ENCODE data around the gene CHST11.

GRCh38 chr12:104565606-104566243 is 109.0 kb downstream of the CHST11 start:
- TF ChIP-seq CTCF (IDR thresholded peaks at IDR 0.05) (no peak), POLR2AphosphoS5 (IDR thresholded peaks at IDR 0.05) (peak in 3 of 4 donors; percentile 34 to 73 (median 35)), POLR2A (IDR thresholded peaks at IDR 0.05) (no peak)

Measured in sigmoid colon (tissue), 4 donors.